SK-N-SH (cell line): ENCODE measurements around the gene NSUN4.

ENCODE experiments used
- CHD2 ChIP-seq: fragments of 150-350 bp; IDR thresholded peaks from 2 replicates; pipeline ENCODE4 v1.6.1; 2018; ENCODE audit warnings: low read length; ENCODE audit not compliant: partially characterized antibody
- EZH2phosphoT487 ChIP-seq: fragments of 200-600 bp; sonication (generic); IDR thresholded peaks from 2 replicates; pipeline ENCODE4 v1.6.1; 2017; ENCODE audit warnings: low read depth, mixed run types, mild to moderate bottlenecking, antibody characterized with exemption, moderate library complexity, borderline replicate concordance
- RCOR1 ChIP-seq: fragments of 150-350 bp; IDR thresholded peaks from 2 replicates; pipeline ENCODE4 v1.6.1; 2017; ENCODE audit warnings: antibody characterized with exemption, low read length
- RFX5 ChIP-seq: IDR thresholded peaks from 2 replicates; pipeline ENCODE4 v1.6.1; 2012; ENCODE audit warnings: mild to moderate bottlenecking, improper control_type of control experiment, low read length
- TAF1 ChIP-seq: IDR thresholded peaks from 2 replicates; pipeline ENCODE4 v1.6.1; 2012; ENCODE audit warnings: low read depth, mild to moderate bottlenecking, low read length, moderate library complexity, borderline replicate concordance
- YY1 ChIP-seq: IDR thresholded peaks from 2 replicates; pipeline ENCODE4 v1.4.0; 2012; ENCODE audit warnings: low read depth, mild to moderate bottlenecking
- TF ChIP-seq, protein P1 (sequence below): IDR thresholded peaks from 2 replicates; pipeline ENCODE4 v1.4.0; 2012; ENCODE audit warnings: low read depth
- TF ChIP-seq, protein P2 (sequence below): fragments of 200-600 bp; sonication (generic); IDR thresholded peaks from 2 replicates; pipeline ENCODE4 v1.6.1; 2017; ENCODE audit warnings: antibody characterized with exemption, mild to moderate bottlenecking, moderate library complexity
- TF ChIP-seq, protein P3 (sequence below): IDR thresholded peaks from 2 replicates; pipeline ENCODE4 v1.6.1; 2012; ENCODE audit warnings: mild to moderate bottlenecking, low read depth, low read length, moderate library complexity

DNA sequence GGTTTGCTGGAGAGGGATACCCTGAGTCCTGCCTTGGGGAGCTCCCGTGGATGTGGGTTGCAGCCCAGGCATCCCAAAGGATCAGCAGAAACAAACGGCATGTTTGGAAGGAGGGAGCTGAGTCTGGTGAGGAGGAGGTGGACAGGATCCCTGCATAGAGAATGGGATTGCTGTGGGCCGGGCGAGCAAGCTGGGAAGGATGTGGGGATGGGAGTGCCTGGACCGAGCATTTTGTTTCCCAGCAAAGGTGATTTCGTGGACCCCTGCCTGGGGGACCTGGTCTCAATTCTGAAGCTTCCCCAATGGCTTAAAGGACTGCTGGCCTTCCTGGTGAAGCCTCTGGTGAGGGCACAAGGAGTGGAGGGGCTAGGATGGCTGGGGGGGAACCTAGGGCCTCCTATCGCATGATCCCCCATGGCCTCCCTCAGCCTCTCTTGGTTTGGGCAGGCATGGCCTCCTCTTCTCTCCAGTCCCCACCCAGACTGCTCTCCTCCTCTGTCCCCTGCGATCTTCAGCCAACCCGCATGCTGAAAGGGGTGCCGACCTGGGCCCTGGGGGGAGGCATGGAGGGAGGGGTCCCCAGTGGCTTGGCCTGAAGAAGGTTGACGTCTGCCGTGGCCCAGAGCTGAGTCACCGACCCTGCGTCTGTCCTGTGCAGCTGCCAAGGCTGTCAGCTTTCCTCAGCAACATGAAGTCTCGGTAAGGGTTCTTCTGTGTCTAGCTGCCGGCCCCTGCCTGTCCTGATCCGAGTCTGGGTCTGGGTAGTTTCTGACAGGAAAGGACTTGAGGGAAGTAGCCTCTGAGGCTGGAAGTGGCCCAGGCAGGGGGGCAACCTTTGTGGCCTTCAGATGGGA is 69.8 kb downstream of the NSUN4 start:
- TF ChIP-seq RCOR1 (no peak), RFX5 (no peak), TAF1 (no peak), EZH2phosphoT487 (no peak), CHD2 (no peak), YY1 (no peak)
- TF ChIP-seq, protein P1, sequence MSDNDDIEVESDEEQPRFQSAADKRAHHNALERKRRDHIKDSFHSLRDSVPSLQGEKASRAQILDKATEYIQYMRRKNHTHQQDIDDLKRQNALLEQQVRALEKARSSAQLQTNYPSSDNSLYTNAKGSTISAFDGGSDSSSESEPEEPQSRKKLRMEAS, result no peak
- TF ChIP-seq, protein P2, sequence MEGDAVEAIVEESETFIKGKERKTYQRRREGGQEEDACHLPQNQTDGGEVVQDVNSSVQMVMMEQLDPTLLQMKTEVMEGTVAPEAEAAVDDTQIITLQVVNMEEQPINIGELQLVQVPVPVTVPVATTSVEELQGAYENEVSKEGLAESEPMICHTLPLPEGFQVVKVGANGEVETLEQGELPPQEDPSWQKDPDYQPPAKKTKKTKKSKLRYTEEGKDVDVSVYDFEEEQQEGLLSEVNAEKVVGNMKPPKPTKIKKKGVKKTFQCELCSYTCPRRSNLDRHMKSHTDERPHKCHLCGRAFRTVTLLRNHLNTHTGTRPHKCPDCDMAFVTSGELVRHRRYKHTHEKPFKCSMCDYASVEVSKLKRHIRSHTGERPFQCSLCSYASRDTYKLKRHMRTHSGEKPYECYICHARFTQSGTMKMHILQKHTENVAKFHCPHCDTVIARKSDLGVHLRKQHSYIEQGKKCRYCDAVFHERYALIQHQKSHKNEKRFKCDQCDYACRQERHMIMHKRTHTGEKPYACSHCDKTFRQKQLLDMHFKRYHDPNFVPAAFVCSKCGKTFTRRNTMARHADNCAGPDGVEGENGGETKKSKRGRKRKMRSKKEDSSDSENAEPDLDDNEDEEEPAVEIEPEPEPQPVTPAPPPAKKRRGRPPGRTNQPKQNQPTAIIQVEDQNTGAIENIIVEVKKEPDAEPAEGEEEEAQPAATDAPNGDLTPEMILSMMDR, result no peak
- TF ChIP-seq, protein P3, sequence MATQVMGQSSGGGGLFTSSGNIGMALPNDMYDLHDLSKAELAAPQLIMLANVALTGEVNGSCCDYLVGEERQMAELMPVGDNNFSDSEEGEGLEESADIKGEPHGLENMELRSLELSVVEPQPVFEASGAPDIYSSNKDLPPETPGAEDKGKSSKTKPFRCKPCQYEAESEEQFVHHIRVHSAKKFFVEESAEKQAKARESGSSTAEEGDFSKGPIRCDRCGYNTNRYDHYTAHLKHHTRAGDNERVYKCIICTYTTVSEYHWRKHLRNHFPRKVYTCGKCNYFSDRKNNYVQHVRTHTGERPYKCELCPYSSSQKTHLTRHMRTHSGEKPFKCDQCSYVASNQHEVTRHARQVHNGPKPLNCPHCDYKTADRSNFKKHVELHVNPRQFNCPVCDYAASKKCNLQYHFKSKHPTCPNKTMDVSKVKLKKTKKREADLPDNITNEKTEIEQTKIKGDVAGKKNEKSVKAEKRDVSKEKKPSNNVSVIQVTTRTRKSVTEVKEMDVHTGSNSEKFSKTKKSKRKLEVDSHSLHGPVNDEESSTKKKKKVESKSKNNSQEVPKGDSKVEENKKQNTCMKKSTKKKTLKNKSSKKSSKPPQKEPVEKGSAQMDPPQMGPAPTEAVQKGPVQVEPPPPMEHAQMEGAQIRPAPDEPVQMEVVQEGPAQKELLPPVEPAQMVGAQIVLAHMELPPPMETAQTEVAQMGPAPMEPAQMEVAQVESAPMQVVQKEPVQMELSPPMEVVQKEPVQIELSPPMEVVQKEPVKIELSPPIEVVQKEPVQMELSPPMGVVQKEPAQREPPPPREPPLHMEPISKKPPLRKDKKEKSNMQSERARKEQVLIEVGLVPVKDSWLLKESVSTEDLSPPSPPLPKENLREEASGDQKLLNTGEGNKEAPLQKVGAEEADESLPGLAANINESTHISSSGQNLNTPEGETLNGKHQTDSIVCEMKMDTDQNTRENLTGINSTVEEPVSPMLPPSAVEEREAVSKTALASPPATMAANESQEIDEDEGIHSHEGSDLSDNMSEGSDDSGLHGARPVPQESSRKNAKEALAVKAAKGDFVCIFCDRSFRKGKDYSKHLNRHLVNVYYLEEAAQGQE, result no peak
